CD1c-positive myeloid dendritic cell (primary cell): ENCODE results near the gene SERINC1.

Experiments used
- DNase-seq: peaks from one replicate; pipeline ENCODE4 v3.0.0-alpha.2; 2016; ENCODE audit errors: extremely low spot score

SERINC1 gene

GRCh38 chr6:122432816-122433215 is 38.8 kb downstream of the SERINC1 start:
- DNase-seq = no peak

GRCh38 chr6:122431780-122432179 is 39.8 kb downstream of the SERINC1 start:
- no peak for DNase-seq

- peak; percentile 4 for DNase-seq
Observed at GRCh38 chr6:122429323-122429722, 42.3 kb downstream of the SERINC1 start.

GRCh38 chr6:122428781-122429180 is 42.8 kb downstream of the SERINC1 start:
- DNase-seq = no peak

- DNase-seq = no peak
Observed at GRCh38 chr6:122426597-122426996, 45.0 kb downstream of the SERINC1 start.

GRCh38 chr6:122423734-122424133 is 47.9 kb downstream of the SERINC1 start:
- no peak for DNase-seq

- no peak for DNase-seq
Observed at GRCh38 chr6:122422614-122423267, 48.9 kb downstream of the SERINC1 start.

GRCh38 chr6:122422003-122422402 is 49.6 kb downstream of the SERINC1 start:
- no peak for DNase-seq

- DNase-seq = no peak
Observed at GRCh38 chr6:122416825-122417224, 54.8 kb downstream of the SERINC1 start.

GRCh38 chr6:122412001-122412400 is 59.6 kb downstream of the SERINC1 start:
- no peak for DNase-seq

- no peak for DNase-seq
Observed at GRCh38 chr6:122408702-122409458, 62.7 kb downstream of the SERINC1 start.

GRCh38 chr6:122408240-122408639 is 63.4 kb downstream of the SERINC1 start:
- DNase-seq = no peak

GRCh38 chr6:122407712-122408111 is 63.9 kb downstream of the SERINC1 start:
- DNase-seq = no peak

GRCh38 chr6:122406187-122406586 is 65.4 kb downstream of the SERINC1 start:
- no peak for DNase-seq

- no peak for DNase-seq
Observed at GRCh38 chr6:122405417-122405816, 66.2 kb downstream of the SERINC1 start.

GRCh38 chr6:122404444-122404843 is 67.2 kb downstream of the SERINC1 start:
- no peak for DNase-seq

- DNase-seq = no peak
Observed at GRCh38 chr6:122401104-122401503, 70.5 kb downstream of the SERINC1 start.

- DNase-seq = no peak
Observed at GRCh38 chr6:122400462-122401089, 71.0 kb downstream of the SERINC1 start.

- DNase-seq = peak; percentile 29
Observed at GRCh38 chr6:122400121-122400450, 71.5 kb downstream of the SERINC1 start.

GRCh38 chr6:122399348-122400120 is 72.1 kb downstream of the SERINC1 start, which contains the start of gene HSF2:
TSS of gene HSF2 (plus strand) at chr6:122399652. CDS start at chr6:122399738, 86 bp downstream.
- peak; percentile 97 for DNase-seq

GRCh38 chr6:122399055-122399347 is 72.6 kb downstream of the SERINC1 start:
- no peak for DNase-seq

GRCh38 chr6:122394016-122394415 is 77.6 kb downstream of the SERINC1 start:
- no peak for DNase-seq
